GM23338 (cell line): ENCODE data around the gene RPL29. TPM values are rescaled to one million over a fixed set of nuclear protein-coding genes. Genes with fewer than 3 reads are reported as not detected.

Experiments used
- ATAC-seq: fragments of 200-7000 bp; cut with Tn5 transposase; 3 replicates; pipeline ENCODE4 v1.9.1; 2020
- DNase-seq: peaks from one replicate; pipeline ENCODE4 v3.0.0-alpha.2; 2015; ENCODE audit warnings: low spot score
- H2AFZ ChIP-seq: fragments of 200-600 bp; sonication (generic); 2 replicates; pipeline ENCODE4 v1.8.0; 2016; ENCODE audit warnings: antibody characterized with exemption, mild to moderate bottlenecking, moderate library complexity
- H3F3A ChIP-seq: fragments of 200-600 bp; sonication (generic); replicated peaks from 2 replicates; pipeline ENCODE4 v1.8.0; 2017; ENCODE audit warnings: antibody characterized with exemption, mixed run types, low read depth
- H3K27ac ChIP-seq: fragments of 200-600 bp; sonication (generic); 2 replicates; pipeline ENCODE4 v1.6.1; 2016; ENCODE audit warnings: low read depth
- H3K27me3 ChIP-seq: fragments of 200-600 bp; sonication (generic); 2 replicates; pipeline ENCODE4 v1.8.0; 2016; ENCODE audit warnings: mild to moderate bottlenecking, mixed run types, moderate library complexity; ENCODE audit not compliant: insufficient read depth
- H3K36me3 ChIP-seq: fragments of 200-600 bp; sonication (generic); 2 replicates; pipeline ENCODE4 v1.8.0; 2016; ENCODE audit warnings: mild to moderate bottlenecking; ENCODE audit not compliant: insufficient read depth
- H3K4me1 ChIP-seq: fragments of 200-600 bp; sonication (generic); 2 replicates; pipeline ENCODE4 v1.8.0; 2016; ENCODE audit warnings: mild to moderate bottlenecking, moderate library complexity; ENCODE audit not compliant: insufficient read depth
- H3K4me2 ChIP-seq: fragments of 200-600 bp; sonication (generic); 2 replicates; pipeline ENCODE4 v1.7.1; 2017; ENCODE audit warnings: mixed run types
- H3K4me3 ChIP-seq: fragments of 200-600 bp; sonication (generic); 2 replicates; pipeline ENCODE4 v1.6.1; 2016; ENCODE audit warnings: mixed run types
- H3K79me2 ChIP-seq: fragments of 200-600 bp; sonication (generic); replicated peaks from 2 replicates; pipeline ENCODE4 v1.8.0; 2017; ENCODE audit warnings: mild to moderate bottlenecking; ENCODE audit not compliant: insufficient read depth
- H3K9me2 ChIP-seq: fragments of 200-600 bp; sonication (generic); 2 replicates; pipeline ENCODE4 v1.8.0; 2017; ENCODE audit not compliant: insufficient read depth
- H4K20me1 ChIP-seq: fragments of 200-600 bp; sonication (generic); replicated peaks from 2 replicates; pipeline ENCODE4 v1.8.0; 2017; ENCODE audit warnings: mild to moderate bottlenecking; ENCODE audit not compliant: insufficient read depth
- H3K27ac Mint-ChIP-seq: 2 replicates; pipeline ENCODE4 v1.8.0; 2020; ENCODE audit warnings: inconsistent platforms, mild to moderate bottlenecking, moderate library complexity, mixed read lengths
- H3K27me3 Mint-ChIP-seq: 3 replicates; pipeline ENCODE4 v1.8.0; 2022; ENCODE audit warnings: low read depth, mild to moderate bottlenecking, moderate library complexity, mixed read lengths, inconsistent platforms; ENCODE audit not compliant: insufficient read depth, poor library complexity
- H3K36me3 Mint-ChIP-seq: 3 replicates; pipeline ENCODE4 v1.8.0; 2021; ENCODE audit warnings: low read depth, mild to moderate bottlenecking, inconsistent platforms, moderate library complexity, mixed read lengths
- H3K4me1 Mint-ChIP-seq: 3 replicates; pipeline ENCODE4 v1.8.0; 2020; ENCODE audit warnings: mild to moderate bottlenecking, inconsistent platforms, mixed read lengths
- H3K4me3 Mint-ChIP-seq: 3 replicates; pipeline ENCODE4 v1.8.0; 2021; ENCODE audit warnings: moderate library complexity, mild to moderate bottlenecking, inconsistent platforms, mixed read lengths
- H3K9me3 Mint-ChIP-seq: 3 replicates; pipeline ENCODE4 v1.8.0; 2020; ENCODE audit warnings: moderate library complexity, mild to moderate bottlenecking, inconsistent platforms, mixed read lengths
- CREB1 ChIP-seq: fragments of 250-450 bp; sonication (Bioruptor Pico); IDR thresholded peaks from 2 replicates; pipeline ENCODE4 v1.5.0; 2020; ENCODE audit warnings: low read depth, mild to moderate bottlenecking, moderate library complexity
- EZH2 ChIP-seq: fragments of 200-600 bp; sonication (generic); IDR thresholded peaks from one replicate; pipeline ENCODE4 v1.8.0; 2017; ENCODE audit warnings: antibody characterized with exemption, mild to moderate bottlenecking, low read depth; ENCODE audit not compliant: unreplicated experiment
- EZH2phosphoT487 ChIP-seq: fragments of 200-600 bp; sonication (generic); IDR thresholded peaks from one replicate; pipeline ENCODE4 v1.8.1; 2018; ENCODE audit warnings: antibody characterized with exemption; ENCODE audit not compliant: unreplicated experiment
- JUNB ChIP-seq: IDR thresholded peaks from one replicate; pipeline ENCODE4 v1.6.1; 2016; ENCODE audit warnings: antibody characterized with exemption; ENCODE audit not compliant: unreplicated experiment
- NANOG ChIP-seq: IDR thresholded peaks from 2 replicates; pipeline ENCODE4 v1.6.1; 2016; ENCODE audit warnings: antibody characterized with exemption, borderline replicate concordance
- POLR2AphosphoS5 ChIP-seq: IDR thresholded peaks from 2 replicates; pipeline ENCODE4 v1.6.1; 2016; ENCODE audit warnings: antibody characterized with exemption, low read depth
- STAT1 ChIP-seq: IDR thresholded peaks from one replicate; pipeline ENCODE4 v1.6.1; 2016; ENCODE audit warnings: antibody characterized with exemption; ENCODE audit not compliant: unreplicated experiment
- ZNF114 ChIP-seq: fragments of 250-450 bp; sonication (Bioruptor Pico); IDR thresholded peaks from 2 replicates; pipeline ENCODE4 v1.5.0; 2020; ENCODE audit warnings: mild to moderate bottlenecking, moderate library complexity
- ZNF331 ChIP-seq: fragments of 250-450 bp; sonication (Bioruptor Pico); IDR thresholded peaks from 2 replicates; pipeline ENCODE4 v1.5.0; 2020; ENCODE audit warnings: low read depth, mild to moderate bottlenecking, moderate library complexity
- polyA plus RNA-seq: library from polyadenylated mRNA; unstranded; fragments of >200 nt; fragmentation: Nextera tagmentation; extraction: Ambion mirVana; gene quantifications from 2 replicates; pipeline ENCODE4 v1.2.1, GENCODE V29; 2016
- total RNA-seq: library from RNA; depleted of rRNA; stranded (reverse); fragments of >200 nt; shearing (Covaris generic); gene quantifications from 2 replicates; pipeline ENCODE4 v1.2.3, GENCODE V29; 2014
- TF ChIP-seq, protein P1 (sequence below): IDR thresholded peaks from 2 replicates; pipeline ENCODE4 v1.6.1; 2016; ENCODE audit warnings: antibody characterized with exemption
- TF ChIP-seq, protein P2 (sequence below): IDR thresholded peaks from one replicate; pipeline ENCODE4 v1.6.1; 2018; ENCODE audit warnings: antibody characterized with exemption; ENCODE audit not compliant: unreplicated experiment
- TF ChIP-seq, protein P3 (sequence below): fragments of 250-450 bp; sonication (Bioruptor Pico); IDR thresholded peaks from 2 replicates; pipeline ENCODE4 v1.5.0; 2020; ENCODE audit warnings: mild to moderate bottlenecking, moderate library complexity
- TF ChIP-seq, protein P4 (sequence below), 2 experiments: fragments of 200-600 bp in 1 of 2; sonication (generic) in 1 of 2; conservative IDR thresholded peaks; 2 replicates each; pipeline versions ENCODE4 v1.5.1 to v1.6.1; 2016 to 2017; ENCODE audit warnings: antibody characterized with exemption in 2 of 2, low read depth in 2 of 2, mild to moderate bottlenecking in 2 of 2, moderate library complexity in 1 of 2

RPL29 gene
- total and polyA plus RNA-seq, 2 experiments from 2014 or later, result 1,471 to 1,864 TPM

DNA sequence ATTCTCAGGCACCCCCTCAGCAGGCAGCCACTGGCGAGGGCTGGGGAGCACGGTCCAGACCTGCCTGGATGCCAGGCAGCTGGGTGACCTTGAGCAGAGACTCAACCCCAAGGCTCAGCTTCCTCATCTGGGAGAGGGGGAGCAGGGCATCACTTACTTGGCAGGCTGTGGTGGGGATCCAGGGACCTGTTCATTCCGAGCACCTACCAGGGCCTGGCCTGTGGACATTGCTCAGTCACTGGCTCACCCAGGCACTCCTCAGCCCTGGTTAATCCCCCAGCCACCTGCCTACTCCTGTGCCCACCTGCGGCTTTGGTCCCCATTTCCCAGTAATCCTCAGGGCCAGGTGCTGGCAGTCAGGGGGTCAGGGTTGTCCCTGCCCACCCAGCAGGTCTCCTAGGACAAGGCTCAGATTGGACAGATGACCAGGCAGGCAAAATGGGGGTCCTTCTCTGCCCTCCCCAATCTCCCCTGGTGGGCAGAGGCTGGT is 9.3 kb upstream of the RPL29 start:
- no peaks in the 10 kb centered on the region for H3K27me3 ChIP-seq
- DNase-seq (no peak), ATAC-seq (no peak)
- peak overlapping the region; percentile 73; the same call in 1 of the 2 replicates for H3K4me2 ChIP-seq
- TF ChIP-seq ZNF114 (CRISPR knock-in tag) (no peak), CREB1 (CRISPR knock-in tag) (no peak), NANOG (no peak), STAT1 (no peak), EZH2 (no peak), EZH2phosphoT487 (no peak), ZNF331 (no peak), JUNB (no peak), POLR2AphosphoS5 (no peak)
- TF ChIP-seq, protein P1, sequence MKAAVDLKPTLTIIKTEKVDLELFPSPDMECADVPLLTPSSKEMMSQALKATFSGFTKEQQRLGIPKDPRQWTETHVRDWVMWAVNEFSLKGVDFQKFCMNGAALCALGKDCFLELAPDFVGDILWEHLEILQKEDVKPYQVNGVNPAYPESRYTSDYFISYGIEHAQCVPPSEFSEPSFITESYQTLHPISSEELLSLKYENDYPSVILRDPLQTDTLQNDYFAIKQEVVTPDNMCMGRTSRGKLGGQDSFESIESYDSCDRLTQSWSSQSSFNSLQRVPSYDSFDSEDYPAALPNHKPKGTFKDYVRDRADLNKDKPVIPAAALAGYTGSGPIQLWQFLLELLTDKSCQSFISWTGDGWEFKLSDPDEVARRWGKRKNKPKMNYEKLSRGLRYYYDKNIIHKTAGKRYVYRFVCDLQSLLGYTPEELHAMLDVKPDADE, result no peak
- TF ChIP-seq, protein P2, sequence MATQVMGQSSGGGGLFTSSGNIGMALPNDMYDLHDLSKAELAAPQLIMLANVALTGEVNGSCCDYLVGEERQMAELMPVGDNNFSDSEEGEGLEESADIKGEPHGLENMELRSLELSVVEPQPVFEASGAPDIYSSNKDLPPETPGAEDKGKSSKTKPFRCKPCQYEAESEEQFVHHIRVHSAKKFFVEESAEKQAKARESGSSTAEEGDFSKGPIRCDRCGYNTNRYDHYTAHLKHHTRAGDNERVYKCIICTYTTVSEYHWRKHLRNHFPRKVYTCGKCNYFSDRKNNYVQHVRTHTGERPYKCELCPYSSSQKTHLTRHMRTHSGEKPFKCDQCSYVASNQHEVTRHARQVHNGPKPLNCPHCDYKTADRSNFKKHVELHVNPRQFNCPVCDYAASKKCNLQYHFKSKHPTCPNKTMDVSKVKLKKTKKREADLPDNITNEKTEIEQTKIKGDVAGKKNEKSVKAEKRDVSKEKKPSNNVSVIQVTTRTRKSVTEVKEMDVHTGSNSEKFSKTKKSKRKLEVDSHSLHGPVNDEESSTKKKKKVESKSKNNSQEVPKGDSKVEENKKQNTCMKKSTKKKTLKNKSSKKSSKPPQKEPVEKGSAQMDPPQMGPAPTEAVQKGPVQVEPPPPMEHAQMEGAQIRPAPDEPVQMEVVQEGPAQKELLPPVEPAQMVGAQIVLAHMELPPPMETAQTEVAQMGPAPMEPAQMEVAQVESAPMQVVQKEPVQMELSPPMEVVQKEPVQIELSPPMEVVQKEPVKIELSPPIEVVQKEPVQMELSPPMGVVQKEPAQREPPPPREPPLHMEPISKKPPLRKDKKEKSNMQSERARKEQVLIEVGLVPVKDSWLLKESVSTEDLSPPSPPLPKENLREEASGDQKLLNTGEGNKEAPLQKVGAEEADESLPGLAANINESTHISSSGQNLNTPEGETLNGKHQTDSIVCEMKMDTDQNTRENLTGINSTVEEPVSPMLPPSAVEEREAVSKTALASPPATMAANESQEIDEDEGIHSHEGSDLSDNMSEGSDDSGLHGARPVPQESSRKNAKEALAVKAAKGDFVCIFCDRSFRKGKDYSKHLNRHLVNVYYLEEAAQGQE, result no peak
- TF ChIP-seq, protein P3, sequence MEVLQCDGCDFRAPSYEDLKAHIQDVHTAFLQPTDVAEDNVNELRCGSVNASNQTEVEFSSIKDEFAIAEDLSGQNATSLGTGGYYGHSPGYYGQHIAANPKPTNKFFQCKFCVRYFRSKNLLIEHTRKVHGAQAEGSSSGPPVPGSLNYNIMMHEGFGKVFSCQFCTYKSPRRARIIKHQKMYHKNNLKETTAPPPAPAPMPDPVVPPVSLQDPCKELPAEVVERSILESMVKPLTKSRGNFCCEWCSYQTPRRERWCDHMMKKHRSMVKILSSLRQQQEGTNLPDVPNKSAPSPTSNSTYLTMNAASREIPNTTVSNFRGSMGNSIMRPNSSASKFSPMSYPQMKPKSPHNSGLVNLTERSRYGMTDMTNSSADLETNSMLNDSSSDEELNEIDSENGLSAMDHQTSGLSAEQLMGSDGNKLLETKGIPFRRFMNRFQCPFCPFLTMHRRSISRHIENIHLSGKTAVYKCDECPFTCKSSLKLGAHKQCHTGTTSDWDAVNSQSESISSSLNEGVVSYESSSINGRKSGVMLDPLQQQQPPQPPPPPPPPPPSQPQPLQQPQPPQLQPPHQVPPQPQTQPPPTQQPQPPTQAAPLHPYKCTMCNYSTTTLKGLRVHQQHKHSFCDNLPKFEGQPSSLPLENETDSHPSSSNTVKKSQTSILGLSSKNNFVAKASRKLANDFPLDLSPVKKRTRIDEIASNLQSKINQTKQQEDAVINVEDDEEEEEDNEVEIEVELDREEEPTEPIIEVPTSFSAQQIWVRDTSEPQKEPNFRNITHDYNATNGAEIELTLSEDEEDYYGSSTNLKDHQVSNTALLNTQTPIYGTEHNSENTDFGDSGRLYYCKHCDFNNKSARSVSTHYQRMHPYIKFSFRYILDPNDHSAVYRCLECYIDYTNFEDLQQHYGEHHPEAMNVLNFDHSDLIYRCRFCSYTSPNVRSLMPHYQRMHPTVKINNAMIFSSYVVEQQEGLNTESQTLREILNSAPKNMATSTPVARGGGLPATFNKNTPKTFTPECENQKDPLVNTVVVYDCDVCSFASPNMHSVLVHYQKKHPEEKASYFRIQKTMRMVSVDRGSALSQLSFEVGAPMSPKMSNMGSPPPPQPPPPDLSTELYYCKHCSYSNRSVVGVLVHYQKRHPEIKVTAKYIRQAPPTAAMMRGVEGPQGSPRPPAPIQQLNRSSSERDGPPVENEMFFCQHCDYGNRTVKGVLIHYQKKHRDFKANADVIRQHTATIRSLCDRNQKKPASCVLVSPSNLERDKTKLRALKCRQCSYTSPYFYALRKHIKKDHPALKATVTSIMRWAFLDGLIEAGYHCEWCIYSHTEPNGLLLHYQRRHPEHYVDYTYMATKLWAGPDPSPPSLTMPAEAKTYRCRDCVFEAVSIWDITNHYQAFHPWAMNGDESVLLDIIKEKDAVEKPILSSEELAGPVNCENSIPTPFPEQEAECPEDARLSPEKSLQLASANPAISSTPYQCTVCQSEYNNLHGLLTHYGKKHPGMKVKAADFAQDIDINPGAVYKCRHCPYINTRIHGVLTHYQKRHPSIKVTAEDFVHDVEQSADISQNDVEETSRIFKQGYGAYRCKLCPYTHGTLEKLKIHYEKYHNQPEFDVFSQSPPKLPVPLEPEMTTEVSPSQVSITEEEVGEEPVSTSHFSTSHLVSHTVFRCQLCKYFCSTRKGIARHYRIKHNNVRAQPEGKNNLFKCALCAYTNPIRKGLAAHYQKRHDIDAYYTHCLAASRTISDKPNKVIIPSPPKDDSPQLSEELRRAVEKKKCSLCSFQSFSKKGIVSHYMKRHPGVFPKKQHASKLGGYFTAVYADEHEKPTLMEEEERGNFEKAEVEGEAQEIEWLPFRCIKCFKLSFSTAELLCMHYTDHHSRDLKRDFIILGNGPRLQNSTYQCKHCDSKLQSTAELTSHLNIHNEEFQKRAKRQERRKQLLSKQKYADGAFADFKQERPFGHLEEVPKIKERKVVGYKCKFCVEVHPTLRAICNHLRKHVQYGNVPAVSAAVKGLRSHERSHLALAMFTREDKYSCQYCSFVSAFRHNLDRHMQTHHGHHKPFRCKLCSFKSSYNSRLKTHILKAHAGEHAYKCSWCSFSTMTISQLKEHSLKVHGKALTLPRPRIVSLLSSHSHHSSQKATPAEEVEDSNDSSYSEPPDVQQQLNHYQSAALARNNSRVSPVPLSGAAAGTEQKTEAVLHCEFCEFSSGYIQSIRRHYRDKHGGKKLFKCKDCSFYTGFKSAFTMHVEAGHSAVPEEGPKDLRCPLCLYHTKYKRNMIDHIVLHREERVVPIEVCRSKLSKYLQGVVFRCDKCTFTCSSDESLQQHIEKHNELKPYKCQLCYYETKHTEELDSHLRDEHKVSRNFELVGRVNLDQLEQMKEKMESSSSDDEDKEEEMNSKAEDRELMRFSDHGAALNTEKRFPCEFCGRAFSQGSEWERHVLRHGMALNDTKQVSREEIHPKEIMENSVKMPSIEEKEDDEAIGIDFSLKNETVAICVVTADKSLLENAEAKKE (CRISPR knock-in tag), result no peak
- TF ChIP-seq, protein P4, sequence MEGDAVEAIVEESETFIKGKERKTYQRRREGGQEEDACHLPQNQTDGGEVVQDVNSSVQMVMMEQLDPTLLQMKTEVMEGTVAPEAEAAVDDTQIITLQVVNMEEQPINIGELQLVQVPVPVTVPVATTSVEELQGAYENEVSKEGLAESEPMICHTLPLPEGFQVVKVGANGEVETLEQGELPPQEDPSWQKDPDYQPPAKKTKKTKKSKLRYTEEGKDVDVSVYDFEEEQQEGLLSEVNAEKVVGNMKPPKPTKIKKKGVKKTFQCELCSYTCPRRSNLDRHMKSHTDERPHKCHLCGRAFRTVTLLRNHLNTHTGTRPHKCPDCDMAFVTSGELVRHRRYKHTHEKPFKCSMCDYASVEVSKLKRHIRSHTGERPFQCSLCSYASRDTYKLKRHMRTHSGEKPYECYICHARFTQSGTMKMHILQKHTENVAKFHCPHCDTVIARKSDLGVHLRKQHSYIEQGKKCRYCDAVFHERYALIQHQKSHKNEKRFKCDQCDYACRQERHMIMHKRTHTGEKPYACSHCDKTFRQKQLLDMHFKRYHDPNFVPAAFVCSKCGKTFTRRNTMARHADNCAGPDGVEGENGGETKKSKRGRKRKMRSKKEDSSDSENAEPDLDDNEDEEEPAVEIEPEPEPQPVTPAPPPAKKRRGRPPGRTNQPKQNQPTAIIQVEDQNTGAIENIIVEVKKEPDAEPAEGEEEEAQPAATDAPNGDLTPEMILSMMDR (conservative IDR thresholded peaks at IDR 0.05; ENCODE audit: low read depth in 2 of 2), result no peak
- H3K4me3 ChIP-seq, result peak overlapping the region; percentile 47; the same call in 1 of the 2 replicates
- no peaks in the 10 kb centered on the region for H4K20me1 ChIP-seq
- no peak overlapping the region for H3K27ac ChIP-seq
- peaks cover 22% of the 10 kb centered on the region for H3K27me3 Mint-ChIP-seq
- no peaks in the 10 kb centered on the region for H3K36me3 Mint-ChIP-seq
- no peaks in the 10 kb centered on the region for H3K79me2 ChIP-seq
- no peaks in the 10 kb centered on the region for H3K36me3 ChIP-seq
- H3K4me3 Mint-ChIP-seq, result peak overlapping the region; percentile 59; the same call in 2 of the 3 replicates
- H3K9me2 ChIP-seq, result no peaks in the 10 kb centered on the region
- no peaks in the 10 kb centered on the region; the same call in 1 of the 2 replicates for H3F3A ChIP-seq
- H3K9me3 Mint-ChIP-seq, result no peaks in the 10 kb centered on the region
- no peak overlapping the region for H3K27ac Mint-ChIP-seq
- peaks cover 30% of the 10 kb centered on the region; the same call in 1 of the 2 replicates for H3K4me1 ChIP-seq
- peaks cover 60% of the 10 kb centered on the region for H3K4me1 Mint-ChIP-seq
- H2AFZ ChIP-seq, result peak overlapping the region; percentile 91
